CD4-positive, alpha-beta T cell treated with Interleukin-4 for 4 hours (primary cell): ENCODE results near the gene STARD10.

Experiments used
- DNase-seq: peaks from one replicate; pipeline ENCODE4 v3.0.0-alpha.2; 2020

STARD10 gene

DNA sequence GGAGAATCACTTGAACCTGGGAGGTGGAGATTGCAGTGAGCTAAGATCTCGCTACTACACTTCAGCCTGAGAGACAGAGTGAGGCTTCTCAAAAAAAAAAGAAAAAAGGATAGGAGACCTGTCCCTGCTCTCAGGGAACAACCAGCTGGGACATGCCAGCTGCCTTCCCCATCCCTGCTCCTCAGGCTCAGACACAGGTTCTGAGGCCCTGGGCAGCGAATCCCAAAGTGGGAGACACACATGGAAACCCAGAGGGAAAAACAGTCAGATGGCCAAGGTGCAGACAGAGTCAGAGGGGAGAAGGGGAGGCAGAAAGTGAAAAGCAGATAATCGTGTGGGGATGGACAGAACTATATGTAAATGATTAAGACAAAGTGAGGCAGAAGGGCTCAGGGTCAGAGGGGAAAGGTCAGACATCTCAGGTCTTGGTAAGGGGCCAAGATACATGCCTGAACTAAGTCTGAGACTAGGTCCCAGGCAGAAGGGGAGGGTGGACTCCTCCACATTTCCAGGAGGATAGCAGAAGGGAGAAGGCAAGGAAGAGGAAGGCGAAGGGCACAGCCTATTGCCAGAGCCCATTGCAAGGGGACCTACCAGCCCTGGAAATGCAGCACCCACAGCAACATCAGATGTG, 14.2 kb downstream of the STARD10 start:
- no peak for DNase-seq

DNA sequence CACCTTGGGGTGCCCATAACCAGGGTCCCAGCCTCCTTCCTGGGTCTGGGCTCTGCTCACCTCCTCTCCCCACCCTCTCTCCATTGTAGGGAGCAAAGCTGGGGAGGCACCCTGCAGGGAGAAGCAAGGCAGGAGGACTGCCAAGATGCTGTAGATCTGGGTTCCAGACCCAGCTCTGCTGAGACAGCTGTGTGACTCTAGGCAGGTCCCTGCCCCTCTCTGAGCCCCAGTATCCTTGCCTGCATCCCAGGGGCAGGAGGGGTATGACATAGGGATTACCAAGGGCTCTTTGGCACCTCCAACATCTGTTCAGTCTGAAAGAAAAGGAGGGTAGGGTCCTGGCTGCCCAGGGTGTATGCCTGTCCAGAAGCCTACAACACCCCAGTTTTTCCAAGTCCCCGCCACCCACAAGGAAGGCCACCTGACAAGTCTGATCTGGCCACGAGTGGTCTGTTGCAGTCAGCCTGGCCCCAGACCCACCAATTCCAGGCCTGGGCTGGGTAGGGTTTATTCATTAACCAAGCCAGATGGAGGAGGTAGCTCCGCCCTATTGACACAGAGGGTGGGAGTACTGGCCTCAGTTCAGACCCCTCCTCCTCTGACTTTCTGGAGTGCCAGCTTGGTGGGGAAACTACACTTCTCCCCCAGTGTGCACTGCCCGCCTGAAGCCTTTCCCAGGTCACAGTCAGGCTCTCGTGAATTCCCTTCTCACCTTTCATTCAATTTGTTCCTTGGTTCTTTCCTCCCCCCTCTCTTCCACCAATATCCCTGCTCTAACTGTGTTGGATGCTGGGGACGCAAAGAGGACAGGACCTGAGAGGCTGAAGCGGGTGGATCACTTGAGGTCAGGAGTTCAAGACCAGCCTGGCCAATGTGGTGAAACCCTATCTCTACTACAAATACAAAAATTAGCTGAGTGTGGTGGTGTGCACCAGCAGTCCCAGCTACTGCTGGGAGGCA, 15.0 kb downstream of the STARD10 start:
- no peak for DNase-seq

DNA sequence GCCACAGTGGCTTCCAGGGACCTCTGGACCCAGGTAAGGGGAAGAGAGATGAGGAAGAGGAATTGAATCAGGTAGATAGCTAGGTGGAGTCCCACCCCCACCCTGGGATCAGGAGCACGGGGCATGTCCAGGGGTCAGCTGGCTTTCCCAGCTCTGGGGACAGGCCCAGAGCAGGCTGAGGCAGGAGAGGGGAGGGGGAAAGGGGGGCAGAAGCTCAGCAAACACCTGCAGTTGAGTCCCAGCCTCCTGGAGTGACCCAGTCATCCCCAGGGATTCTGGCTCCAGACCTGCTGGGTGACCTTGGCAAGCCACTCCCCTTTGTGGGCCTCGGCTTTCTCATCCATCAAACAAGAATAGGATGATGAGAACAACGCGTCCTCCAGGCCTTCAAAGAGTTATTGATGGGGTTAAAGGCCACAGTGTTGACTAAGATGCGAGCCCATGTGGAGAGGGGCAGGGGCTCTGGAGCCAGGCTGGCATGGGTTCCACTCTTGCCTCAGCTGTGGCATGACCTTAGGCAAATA, 16.0 kb downstream of the STARD10 start:
- no peak for DNase-seq

DNA sequence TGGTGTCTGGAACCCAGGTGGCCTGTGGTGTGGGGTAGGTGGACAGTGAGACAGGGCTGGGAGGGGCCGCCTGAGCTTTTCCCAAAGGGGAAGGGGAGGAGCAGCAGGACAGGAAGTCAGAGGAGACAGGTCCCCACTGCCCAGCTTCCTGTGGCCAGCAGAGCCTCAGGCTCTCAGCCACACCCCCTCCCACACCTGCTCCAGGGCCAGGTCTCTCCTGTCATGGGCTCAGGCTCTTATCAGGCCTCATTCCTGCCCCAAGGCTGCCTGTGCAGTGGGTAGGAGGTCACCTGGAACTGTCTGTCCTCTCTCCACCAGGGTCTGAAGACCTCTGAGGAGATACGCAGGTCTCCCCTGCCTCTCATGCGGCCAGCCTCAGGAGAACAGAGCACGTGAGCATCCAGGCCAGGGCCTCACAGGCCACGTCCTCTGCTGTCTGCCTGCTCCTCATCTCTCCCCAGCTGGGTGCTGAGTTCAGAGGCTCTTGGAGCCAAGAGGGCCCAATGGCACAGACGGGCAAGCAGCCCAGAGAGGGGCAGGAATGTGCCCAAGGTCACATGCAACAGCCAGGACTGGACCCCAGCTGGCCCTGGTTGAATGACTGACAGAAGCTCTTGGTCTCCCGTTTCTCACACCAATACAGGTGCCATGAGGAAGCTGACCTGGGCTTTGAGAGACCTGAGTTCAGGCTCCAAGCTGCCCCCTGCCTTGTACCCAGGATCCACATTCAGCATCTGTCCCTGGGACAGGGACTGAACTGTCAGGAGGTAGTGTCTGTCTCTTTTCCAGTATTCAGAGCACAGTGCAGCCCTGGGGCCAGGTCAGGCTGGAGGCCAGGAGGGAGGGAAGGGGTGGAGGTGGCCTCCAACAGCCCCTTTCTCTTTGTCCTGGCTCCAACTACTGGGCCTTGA, 16.7 kb downstream of the STARD10 start:
- DNase-seq: no peak

DNA sequence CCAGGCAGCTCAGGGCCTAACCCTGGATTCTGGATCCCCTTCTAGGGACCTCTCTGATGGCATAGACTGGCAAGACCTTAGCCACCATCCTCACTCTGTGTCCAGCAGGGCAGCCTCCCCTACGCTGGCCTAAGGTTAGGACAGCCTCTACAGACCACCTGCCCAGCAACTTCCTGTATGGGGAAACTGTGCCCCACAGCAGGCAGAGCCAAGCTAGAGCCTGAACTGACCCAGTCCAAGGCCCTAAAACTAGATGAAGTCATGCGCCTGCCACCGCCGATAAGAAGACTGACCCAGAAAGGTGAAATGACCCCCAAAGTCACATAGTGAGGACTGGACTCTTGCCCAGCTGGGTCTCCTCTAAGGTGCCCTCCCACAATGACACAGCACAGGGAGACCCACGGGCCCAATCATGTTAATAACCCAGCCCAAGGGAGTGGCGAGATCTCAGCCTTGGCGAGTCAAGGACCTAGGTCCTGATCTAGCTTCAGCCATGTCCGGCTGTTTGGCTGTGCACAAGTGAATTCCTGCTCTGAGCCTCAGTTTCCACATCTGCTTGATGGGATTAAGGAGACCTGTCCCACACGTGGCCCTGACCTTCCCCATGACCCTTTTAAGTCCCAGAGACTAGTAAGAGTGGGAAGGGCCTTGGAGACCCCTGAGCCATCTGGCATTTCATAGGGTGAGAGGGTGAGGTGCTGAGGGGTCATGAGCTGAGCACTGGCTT, 17.6 kb downstream of the STARD10 start:
- DNase-seq: no peak

DNA sequence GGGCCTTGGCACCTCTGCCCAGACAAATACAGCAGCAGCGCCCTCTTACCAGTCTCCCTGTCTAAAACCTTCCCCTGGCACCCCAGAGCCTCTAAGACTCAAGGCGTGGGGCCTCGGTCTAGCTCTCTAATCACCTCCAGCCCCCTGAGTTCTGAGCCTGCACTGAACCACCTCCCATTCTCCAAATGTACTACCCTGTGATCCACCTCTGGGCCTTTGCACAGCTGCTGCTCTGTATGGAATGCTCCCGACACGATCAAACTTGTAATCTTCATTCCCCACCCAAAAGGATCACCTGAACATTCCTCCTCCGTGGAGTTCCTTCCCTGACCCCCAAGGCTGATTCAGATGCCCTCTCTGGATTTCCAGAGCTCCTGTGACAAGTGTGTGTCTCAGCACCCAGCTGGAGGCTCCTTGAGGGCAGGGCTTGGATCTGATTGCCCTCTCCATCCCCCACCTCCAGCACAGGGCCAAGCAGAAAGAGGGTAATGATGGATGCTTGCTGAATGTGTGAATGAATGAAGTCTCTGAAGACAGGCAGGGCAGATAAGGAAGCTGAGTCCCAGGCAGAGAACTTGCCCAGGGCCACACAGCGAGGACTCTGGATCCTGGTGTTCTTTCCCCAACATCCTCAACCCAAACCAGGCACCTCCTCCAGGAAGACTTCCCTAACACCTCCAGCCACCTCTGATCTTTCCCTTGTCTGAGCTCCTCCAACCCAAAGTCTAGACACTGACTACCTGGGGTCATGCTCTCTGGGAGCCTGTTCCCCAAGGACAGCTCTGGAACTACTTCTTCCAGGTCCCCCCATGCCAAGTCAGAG, 18.3 kb downstream of the STARD10 start:
- DNase-seq: no peak

DNA sequence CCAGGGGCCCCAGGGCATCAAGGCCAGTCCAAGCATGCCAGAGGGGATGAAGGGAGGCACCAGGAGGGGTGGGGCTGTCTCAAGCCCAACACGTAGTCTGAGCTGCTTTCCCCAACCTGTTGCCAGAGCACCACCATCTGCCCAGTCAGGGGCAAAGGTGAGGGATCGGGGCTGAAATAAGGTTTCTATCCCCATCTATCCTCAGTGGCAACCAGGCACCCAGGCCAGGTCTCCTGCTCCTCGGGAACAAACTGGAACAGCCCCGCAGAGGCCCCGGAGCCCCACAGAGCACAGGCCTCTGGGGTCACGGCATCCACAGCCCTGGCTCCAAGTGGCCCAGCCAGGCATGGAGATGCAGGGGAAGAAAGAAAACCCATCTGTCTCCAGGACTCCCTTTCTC, 19.3 kb downstream of the STARD10 start:
- no peak for DNase-seq

DNA sequence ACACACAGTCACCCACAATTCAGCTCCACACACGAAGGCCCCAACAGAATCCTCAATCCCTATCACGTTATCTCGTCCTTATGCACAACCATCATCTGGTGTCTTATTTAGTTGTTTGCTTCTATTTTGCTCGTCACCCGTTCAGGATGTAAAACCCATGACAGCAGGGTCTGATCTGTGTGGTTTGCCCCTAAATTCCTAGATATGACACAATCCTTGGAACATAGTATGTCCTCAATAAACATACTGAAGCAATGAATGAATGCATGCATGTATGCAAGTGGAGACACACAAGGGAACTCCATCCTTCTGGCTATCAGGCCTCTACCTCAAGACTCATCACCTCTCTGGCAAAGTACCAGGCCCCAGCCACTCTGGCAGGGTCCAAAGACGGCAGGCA, 20.2 kb downstream of the STARD10 start:
- no peak for DNase-seq

DNA sequence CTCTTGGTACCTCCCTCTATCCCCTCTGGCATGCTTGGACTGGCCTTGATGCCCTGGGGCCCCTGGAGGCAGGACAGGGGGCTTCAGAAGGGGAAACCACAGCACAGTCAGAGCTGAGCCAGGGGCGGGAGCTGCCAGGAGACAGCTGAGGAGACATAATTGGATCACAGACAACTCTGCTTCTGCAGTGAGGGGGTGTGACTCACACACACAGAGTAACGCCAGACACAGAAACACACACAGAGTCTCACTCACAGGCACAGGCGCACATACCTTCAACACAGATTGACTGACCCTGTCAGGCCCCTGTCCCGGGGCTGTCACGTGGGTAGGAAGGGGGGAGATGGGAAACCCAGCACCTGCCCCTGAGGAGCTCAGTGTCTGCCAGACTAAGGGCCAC, 20.6 kb downstream of the STARD10 start:
- no peak for DNase-seq

DNA sequence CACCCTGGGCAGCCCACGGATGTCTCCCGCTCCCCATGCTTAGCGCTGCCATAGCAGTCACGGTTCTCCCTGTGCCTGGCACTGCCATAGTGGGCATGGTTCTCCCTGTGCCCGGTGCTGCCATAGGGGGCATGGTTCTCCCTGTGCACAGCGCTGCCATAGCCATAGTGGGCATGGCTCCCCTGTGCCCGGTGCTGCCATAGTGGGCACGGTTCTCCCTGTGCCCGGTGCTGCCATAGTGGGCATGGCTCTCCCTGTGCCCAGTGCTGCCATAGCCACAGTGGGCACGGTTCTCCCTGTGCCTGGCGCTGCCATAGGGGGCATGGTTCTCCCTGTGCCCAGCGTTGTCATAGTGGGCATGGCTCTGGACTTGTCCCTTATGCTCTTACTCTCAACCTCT, 21.8 kb downstream of the STARD10 start:
- DNase-seq: no peak

DNA sequence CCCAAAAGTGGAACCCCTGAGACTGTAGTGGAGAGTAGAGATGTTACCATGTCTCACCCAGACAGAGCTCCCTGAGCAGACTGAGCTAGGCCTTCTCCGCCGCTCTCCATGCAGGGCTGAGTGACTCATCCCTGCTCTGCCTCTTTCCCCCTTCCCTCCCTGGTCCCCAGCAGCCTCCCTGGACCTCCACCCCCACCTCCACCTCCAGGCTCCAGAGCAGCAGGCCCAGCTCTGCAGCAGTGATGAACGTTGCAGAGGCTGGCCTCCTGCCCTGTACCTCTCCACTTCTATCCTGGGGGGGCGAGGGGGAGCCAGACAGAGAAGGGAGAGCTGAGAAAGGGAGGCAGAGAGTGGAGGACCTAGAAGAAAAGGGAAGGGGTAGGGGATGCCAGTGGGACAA, 22.3 kb downstream of the STARD10 start:
- DNase-seq: no peak

DNA sequence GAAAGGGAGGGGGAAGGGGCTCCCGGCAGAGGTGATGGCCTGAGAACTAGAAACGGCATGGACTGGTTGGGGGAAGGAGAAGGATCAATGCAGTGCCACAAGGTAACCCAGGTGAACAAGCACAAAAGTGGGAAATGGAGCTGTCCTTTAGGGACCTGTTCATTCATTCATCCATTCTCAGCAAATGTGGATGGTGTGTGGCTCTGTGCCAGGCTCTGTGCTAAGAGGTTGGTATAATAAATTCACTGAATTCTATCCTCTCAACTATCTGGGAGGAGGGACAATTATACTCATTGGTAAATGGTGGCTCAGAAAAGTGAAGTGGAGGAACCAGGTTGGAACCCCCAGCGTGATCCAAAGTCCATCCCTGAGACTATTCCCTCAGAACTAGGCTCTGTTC, 23.0 kb downstream of the STARD10 start:
- DNase-seq: no peak

DNA sequence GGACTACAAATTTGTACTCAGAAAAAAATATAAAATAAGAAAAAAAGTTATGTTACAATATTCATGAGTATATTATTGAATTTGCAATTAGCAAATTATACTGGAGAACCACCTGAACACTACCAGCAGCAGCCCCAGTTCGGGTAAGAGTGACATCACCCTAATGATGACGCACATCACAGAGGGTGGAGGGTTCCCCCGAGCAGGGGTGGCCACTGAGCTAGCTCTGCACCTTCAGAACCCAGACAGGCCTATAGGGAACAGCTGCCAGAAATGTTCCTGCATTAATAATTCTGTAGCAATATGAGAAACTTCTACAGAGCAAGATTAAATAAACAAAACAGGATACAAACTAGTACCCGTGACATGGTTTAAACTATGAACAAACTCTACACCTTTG, 24.2 kb downstream of the STARD10 start:
- DNase-seq: no peak

DNA sequence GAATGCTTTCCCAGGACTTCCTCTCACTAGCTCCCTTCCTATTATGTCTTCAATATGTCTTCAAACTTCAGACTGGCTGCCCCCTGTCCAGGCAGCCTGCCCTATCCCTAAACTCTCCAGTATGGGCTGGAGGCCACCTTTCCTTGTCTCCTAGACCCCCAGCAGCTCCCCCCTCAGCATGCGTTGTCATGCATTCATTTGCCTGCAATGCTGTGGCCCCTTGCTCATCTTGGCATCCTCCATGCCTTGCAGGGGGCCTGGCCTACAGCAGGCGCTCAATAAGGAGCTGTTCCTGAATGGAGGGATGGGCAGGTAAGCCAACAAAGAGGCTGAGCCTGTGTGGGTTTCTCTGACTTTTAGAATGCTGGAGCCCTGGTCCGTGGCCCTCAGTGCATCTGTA, 25.3 kb downstream of the STARD10 start:
- DNase-seq: no peak

DNA sequence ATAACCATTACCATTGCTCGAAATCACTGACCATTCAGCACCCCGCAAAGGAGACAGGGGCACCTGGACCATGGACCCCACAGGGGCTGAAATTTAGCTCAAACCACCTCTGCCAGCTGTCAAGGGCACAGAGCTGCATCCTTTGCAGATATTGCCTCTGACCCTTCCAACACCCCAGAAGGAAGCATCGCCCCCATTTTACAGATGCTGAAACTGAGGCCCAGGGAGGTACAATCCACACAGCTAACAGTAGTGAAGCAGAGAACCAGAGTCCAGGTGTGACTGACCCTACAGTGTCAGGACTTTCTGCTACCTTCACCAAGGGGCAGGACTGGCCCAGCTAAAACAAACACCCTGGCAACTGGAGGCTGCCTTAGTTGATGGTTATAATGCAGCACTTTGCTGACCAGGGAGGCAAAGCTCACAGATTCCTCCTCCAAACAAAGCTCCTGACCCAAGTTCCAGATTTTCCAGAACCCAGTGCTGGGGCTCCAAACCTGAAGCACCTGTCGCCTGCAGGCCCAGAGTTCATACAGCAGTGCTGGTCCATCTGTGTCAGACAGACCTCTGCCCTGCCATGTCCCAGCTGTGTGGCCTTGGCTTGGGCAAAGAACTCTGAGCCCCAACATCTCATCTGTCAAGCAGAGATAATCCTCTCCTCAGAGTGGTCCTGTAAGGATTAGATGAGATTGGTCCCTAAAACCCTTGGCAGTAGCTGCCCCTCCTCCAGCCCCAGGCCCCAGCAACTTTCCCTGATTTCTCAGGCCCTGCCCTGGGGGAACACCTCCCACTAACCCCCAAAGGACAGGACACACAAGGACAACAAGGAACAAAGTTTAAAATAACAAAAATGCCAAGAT, 26.4 kb downstream of the STARD10 start:
- no peak for DNase-seq

DNA sequence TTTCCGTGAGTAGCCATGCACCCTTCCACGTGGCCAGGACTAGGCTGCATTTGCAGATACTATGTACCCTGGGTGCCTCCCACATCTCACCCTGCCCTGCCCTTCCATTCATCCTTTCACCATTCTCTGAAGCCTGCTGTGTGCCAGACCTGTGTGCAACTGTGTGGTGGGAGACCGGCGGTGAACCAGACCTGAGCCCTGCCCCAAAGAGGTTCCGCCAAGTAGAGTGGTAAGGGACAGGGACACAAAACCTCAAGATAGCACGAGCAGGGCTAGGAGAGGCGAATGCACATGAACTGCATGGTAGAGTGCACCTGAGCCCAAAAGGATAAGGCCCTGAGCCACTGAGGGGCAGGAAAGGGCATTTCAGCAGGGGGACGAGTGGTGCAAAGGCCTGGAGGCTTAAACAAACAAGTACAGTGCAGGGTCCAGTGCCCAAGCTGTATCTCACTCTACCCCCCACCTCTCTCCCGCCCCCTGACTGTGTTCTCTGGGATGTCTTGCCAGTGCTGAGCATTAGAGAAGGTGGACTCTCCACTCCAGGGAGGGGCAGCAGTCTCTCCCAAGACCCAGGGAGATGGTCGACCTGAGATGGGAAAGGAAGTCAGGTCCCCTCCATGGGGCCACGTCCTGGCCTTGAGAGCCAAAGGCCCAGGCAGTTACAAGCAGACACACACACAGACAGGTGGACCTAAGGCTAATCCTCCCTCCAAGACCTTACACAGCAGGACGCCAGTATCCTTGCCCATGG, 27.5 kb downstream of the STARD10 start:
- DNase-seq: no peak

DNA sequence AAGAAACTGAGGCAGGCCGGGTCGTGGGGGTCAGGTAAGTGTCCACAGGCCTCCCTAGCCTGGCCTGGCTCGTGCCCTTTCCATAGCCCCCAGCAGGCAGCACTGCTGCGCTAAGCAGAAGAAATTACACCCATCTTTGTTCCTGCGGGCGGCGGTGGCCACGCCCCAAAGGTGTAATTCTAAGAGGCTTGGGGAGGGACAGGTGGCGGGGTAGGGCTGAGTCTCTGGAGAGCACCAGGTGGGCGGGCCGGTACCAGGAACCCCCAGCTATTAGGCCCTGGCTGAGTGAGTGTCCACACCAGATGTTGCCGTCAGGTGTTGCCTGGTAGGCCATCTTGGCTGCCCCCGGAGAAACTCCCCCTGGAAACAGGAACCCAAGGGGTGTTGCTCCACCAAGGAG, 29.3 kb downstream of the STARD10 start:
- DNase-seq: no peak

DNA sequence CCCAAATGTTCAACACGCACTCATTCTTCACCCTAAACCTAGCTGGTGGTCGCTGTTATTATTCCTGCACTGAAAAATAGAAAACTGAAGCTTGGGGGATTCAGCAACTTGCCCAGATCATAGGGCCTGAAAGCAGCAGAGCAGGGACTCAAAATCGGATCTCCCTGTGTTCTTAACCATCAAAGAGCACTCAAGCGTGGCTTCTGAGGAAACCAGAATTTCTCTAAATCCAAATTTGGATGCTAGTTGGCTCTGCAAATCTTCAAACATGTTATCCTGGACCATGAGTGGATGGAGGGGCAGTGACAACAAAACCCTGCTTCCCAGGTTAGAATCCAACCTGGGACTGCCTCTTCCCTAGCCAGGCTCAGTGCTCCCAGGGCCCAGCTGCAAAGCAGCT, 30.0 kb downstream of the STARD10 start:
- no peak for DNase-seq

DNA sequence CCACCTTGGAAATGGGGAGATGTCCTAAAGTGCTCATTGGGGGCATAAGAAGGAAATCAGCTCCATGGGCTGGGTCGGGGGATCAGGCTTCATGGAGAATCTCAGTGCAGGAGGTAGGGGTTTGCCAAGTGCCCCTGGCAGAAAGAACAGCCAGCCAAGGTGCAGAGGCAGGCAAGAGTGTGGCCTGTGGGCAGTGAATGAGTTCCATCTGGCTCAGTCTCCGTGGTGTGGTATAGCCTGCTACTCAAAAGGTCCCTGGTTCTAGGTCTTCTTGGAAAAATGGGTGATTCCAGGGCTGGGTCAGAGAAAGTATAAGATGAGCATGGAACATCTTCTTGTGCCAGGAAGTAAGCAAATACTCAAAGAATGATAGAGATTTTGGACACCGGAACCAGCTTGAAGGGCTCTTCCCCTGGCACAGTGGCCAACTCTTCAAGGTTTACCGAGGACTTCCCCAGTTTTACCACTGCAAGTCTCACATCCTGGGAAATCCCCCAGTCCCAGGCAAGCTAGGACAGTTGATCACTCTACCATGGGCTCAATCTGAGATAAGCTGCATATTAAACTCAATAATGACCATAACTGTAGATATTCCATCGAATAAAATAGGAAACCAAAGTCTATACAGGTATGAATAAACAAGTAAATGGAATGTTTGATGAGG, 31.1 kb downstream of the STARD10 start:
- no peak for DNase-seq
